ENCODE results near the gene TPR.

Gene TPR

DNA sequence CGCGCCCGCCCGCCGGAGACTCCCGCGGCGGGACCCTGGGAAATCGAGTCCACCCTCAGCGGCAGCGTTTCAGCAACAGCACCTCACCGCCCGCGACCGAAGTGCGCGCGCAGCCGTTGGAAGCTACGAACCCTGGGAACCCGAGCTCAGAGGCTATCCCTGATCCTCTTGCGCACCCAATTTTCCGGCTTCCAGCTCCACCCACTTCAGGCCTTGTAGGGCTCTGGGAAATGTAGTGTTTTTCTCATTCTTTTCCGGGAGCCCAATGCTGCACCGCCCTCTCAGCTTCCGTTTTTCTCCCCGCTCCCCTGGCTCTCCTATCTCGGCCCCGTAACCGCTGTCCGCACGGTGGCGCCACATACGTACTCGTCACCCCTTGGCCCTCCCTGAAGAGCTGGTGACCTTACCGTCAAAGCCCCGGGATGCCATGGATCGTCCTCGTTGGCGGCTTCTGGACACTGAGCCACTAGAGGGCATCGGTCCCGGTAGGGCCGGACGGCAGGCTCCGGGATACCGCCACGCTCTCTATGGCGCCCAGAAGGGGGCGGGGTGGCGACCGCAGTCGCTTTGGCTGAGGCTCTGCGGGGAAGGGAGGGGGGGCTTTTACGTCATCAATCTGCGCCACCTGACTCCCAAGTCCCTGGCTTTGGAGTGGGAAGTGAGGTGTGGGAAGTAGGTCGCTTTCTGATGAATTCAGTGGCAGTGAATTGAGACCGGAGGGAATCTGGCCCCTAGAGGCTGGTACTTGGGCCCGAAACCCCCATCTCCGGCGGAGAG, at the start of gene TPR, which contains the start of gene ODR4:
Gene TPR (minus strand): TSS at position 102 of the 777 bp plus-strand sequence. CDS start 225 bp downstream, outside the sequence.
Gene ODR4 (plus strand): TSS at position 687 of the 777 bp plus-strand sequence. CDS start 3,948 bp downstream, outside the sequence.
- peak within 1 kb of the TSS; percentile 92 for H3K27ac ChIP-seq
- TF ChIP-seq ZFX (IDR thresholded peaks at IDR 0.05; ENCODE audit: borderline replicate concordance), result no peak
- TF ChIP-seq CTCF (IDR thresholded peaks at IDR 0.05), result peak; percentile 99

- no peak overlapping the region for H3K27ac ChIP-seq
- TF ChIP-seq CTCF (IDR thresholded peaks at IDR 0.05) (no peak), ZFX (IDR thresholded peaks at IDR 0.05; ENCODE audit: borderline replicate concordance) (no peak)
Measured at GRCh38 chr1:186424539-186424938, 49.5 kb upstream of the TPR start.

DNA sequence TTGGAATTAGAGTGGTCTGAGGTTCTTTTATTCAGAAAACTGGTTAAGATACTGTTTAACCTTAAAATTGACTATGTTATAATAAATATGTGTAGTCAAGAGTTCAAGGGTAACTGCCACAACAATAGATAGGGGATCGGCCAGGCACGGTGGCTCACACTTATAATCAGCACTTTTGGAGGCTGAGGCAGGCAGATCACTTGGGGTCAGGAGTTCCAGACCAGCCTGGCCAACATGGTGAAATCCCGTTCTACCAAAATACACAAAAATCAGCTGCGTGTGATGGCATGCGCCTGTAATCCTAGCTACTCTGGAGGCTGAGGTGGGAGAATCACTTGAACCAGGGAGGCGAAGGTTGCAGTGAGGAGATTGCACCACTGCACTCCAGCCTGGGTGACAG, 46.4 kb upstream of the TPR start:
- H3K27ac ChIP-seq, result no peak overlapping the region
- no peak for TF ChIP-seq ZFX (IDR thresholded peaks at IDR 0.05; ENCODE audit: borderline replicate concordance)
- no peak for TF ChIP-seq CTCF (IDR thresholded peaks at IDR 0.05)

DNA sequence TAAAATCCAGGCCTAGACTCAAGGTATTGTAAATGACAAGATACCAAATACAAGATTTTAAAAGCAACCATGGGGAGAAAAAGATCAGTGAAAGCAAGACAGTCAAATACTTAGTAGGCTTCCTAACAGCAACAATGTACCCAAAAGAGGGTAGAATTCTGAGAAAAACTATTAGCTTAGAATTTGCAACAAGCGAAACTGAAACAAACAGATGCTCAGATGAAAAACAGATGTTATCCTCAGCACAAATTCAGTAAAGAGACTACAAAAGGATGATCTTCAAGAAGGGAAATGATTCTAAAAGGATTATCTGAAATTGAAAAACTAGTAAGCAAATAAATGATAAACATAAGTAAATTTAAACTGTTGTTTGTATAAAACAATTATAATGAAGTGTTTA, 45.9 kb upstream of the TPR start:
- H3K27ac ChIP-seq, result no peak overlapping the region
- TF ChIP-seq CTCF (IDR thresholded peaks at IDR 0.05), result no peak
- no peak for TF ChIP-seq ZFX (IDR thresholded peaks at IDR 0.05; ENCODE audit: borderline replicate concordance)

- no peak for TF ChIP-seq CTCF (IDR thresholded peaks at IDR 0.05)
- no peak for TF ChIP-seq ZFX (IDR thresholded peaks at IDR 0.05; ENCODE audit: borderline replicate concordance)
- H3K27ac ChIP-seq, result no peak overlapping the region
Measured at GRCh38 chr1:186420311-186420710, 45.3 kb upstream of the TPR start.

- no peak overlapping the region for H3K27ac ChIP-seq
- no peak for TF ChIP-seq CTCF (IDR thresholded peaks at IDR 0.05)
- TF ChIP-seq ZFX (IDR thresholded peaks at IDR 0.05; ENCODE audit: borderline replicate concordance), result no peak
Measured at GRCh38 chr1:186418503-186418902, 43.5 kb upstream of the TPR start.

- TF ChIP-seq CTCF (IDR thresholded peaks at IDR 0.05) (no peak), ZFX (IDR thresholded peaks at IDR 0.05; ENCODE audit: borderline replicate concordance) (no peak)
Measured at GRCh38 chr1:186413319-186413718, 38.3 kb upstream of the TPR start.

More at GRCh38 chr1:186413319-186413718, 38.3 kb upstream of the TPR start:
- H3K27ac ChIP-seq, result no peak overlapping the region
